Suprapubic skin (tissue), 4 donors: ENCODE data around the gene HAVCR2. TPM values are rescaled to one million over a fixed set of nuclear protein-coding genes. Genes with fewer than 3 reads are reported as not detected.

Source experiments
- DNase-seq, 2 donors: peaks; one replicate each; pipeline ENCODE4 v3.0.0-alpha.2; 2019; ENCODE audit warnings: low spot score in 2 of 2
- H3K27ac ChIP-seq: fragments of 200-600 bp; sonication (generic); one replicate; pipeline ENCODE4 v1.5.1; 2019
- H3K27me3 ChIP-seq: fragments of 200-600 bp; sonication (generic); one replicate; pipeline ENCODE4 v1.5.1; 2019
- H3K36me3 ChIP-seq: fragments of 200-600 bp; sonication (generic); one replicate; pipeline ENCODE4 v1.5.1; 2019
- H3K4me1 ChIP-seq: fragments of 200-600 bp; sonication (generic); one replicate; pipeline ENCODE4 v1.5.1; 2019
- H3K4me3 ChIP-seq: fragments of 200-600 bp; sonication (generic); one replicate; pipeline ENCODE4 v1.5.1; 2019; ENCODE audit warnings: mild to moderate bottlenecking
- H3K9me3 ChIP-seq: fragments of 200-600 bp; sonication (generic); one replicate; pipeline ENCODE4 v1.5.1; 2019
- CTCF ChIP-seq, 2 donors: fragments of 200-600 bp in 1 of 2; fragments of 450-650 bp in 1 of 2; sonication (generic) in 1 of 2; IDR thresholded peaks; one replicate each; pipeline ENCODE4 v1.5.1; 2016 to 2019; ENCODE audit warnings: antibody characterized with exemption in 2 of 2, mild to moderate bottlenecking in 1 of 2, moderate library complexity in 1 of 2
- EP300 ChIP-seq: sonication (generic); formaldehyde crosslinking; IDR thresholded peaks from one replicate; pipeline ENCODE4 v1.6.1; 2017; ENCODE audit warnings: antibody characterized with exemption
- POLR2A ChIP-seq, 2 donors: fragments of 450-650 bp; IDR thresholded peaks; one replicate each; pipeline ENCODE4 v1.6.1; 2017; ENCODE audit warnings: antibody characterized with exemption in 2 of 2, mild to moderate bottlenecking in 2 of 2, moderate library complexity in 2 of 2
- POLR2AphosphoS5 ChIP-seq, 3 donors: sonication (generic); formaldehyde crosslinking; IDR thresholded peaks; one replicate each; pipeline ENCODE4 v1.6.1; 2017; ENCODE audit warnings: antibody characterized with exemption in 3 of 3
- WGBS: methylation state at CpG from one replicate; pipeline ENCODE4 v1.1.5; 2018; 5-methylcytosine and 5-hydroxymethylcytosine counted together
- total RNA-seq, 4 donors: library from RNA; depleted of rRNA; stranded (reverse); fragments of >200 nt; gene quantifications; one replicate each; pipeline ENCODE4 v1.1.0, GENCODE V29; 2016

Gene HAVCR2
- total RNA-seq, 4 donors from 2014 or later, result 2.1 to 4.5 (median 3.5) TPM

DNA sequence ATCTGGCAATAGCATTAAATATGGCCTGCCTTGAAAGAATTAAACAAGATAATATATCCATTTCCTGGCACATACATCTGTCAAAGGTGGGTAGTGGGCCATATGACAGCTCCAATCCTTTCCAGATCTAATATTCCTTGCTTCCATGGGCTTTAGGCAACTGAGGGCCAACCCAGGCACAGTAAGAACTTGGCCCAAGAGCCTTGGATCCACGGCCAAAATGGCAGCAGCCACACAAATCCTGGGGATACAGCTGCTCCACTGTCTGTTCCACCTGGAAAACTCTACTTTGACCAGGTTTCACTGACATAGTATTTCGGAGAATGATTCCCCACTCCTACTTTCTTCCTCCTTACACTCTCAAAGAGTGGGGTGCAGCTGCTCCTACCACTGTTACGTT, 63.2 kb downstream of the HAVCR2 start:
- Histone ChIP-seq H3K27ac (no peak overlapping the region), H3K36me3 (no peaks in the 10 kb centered on the region), H3K9me3 (no peaks in the 10 kb centered on the region), H3K27me3 (no peaks in the 10 kb centered on the region), H3K4me1 (no peaks in the 10 kb centered on the region), H3K4me3 (no peak overlapping the region)
- 67% methylated on average over 3 of the region's 3 CpGs for WGBS
- DNase-seq, result no peak
- TF ChIP-seq CTCF (IDR thresholded peaks at IDR 0.05) (no peak), POLR2AphosphoS5 (IDR thresholded peaks at IDR 0.05) (no peak), POLR2A (IDR thresholded peaks at IDR 0.05) (no peak), EP300 (no peak)

DNA sequence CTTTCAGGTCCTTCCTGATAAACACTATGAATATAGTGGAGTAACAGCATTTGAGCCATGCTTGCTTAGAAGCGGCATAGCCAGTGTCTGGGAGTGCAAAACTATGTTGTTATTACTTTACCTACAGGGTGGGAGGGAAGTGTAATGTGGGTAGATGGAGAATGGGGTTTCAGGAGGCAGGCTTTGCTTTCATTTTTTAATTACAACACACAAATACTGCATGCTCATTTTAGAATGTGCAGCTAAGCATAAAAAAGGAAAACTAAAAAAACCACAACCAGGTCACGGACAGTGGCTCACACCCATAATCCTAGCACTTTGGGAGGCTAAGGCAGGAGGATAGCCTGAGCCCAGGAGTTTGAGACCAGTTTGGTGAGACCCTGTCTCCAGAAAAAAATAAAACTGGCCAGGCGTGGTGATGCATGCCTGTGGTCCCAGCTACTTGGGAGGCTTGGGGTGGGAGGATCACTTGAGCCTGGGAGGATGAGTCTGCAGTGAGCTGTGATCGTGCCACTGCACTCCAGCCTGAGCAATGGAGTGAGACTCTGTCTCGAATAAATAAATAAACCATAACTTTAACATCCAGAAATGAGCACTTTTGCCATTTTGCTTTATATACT, 70.2 kb downstream of the HAVCR2 start:
- Histone ChIP-seq H3K36me3 (no peaks in the 10 kb centered on the region), H3K27me3 (no peaks in the 10 kb centered on the region), H3K4me1 (no peaks in the 10 kb centered on the region), H3K4me3 (no peak overlapping the region), H3K27ac (no peak overlapping the region), H3K9me3 (no peaks in the 10 kb centered on the region)
- TF ChIP-seq EP300, result no peak
- TF ChIP-seq CTCF (IDR thresholded peaks at IDR 0.05), result no peak
- TF ChIP-seq POLR2A (IDR thresholded peaks at IDR 0.05), result no peak
- no peak for TF ChIP-seq POLR2AphosphoS5 (IDR thresholded peaks at IDR 0.05)
- DNase-seq, result no peak
- WGBS, result 86% methylated on average over 5 of the region's 5 CpGs

Other genes starting within 250 kb of the HAVCR2 start
- gene TIMD4, start 145.8 kb downstream of the HAVCR2 start, total RNA-seq, result under 1 TPM in 1 of 4 donors, not detected in 3; 0.76 TPM
- gene HAVCR1, start 49.9 kb downstream of the HAVCR2 start, total RNA-seq, result not detected
- 10 to 100 TPM in 2 of 4 donors, 1 to 10 TPM in 2; 5.5 to 13.6 (median 8.9) TPM for gene MED7, start 33.8 kb upstream of the HAVCR2 start, total RNA-seq
- gene GARIN3, start 57.2 kb upstream of the HAVCR2 start, total RNA-seq, result not detected
- 1 to 10 TPM; 1.6 to 3.5 (median 2.7) TPM for gene ITK, start 71.8 kb upstream of the HAVCR2 start, total RNA-seq
- gene CYFIP2, start 157.1 kb upstream of the HAVCR2 start, total RNA-seq, result 10 to 100 TPM; 12.7 to 17.1 (median 14.9) TPM